SKM-1 (cell line): ENCODE measurements around the gene FNIP1.
A peak's percentile ranks its signal among the peaks of the same experiment; 100 is the strongest.
"Not testable (repeated sequence)": the region's sequence is repeated elsewhere in the genome, so short reads cannot be mapped to it uniquely, and the experiment has no call there.

Experiments used
- DNase-seq: peaks from one replicate; lab custom pipeline; 2025; ENCODE audit not compliant: unreplicated experiment; lab: John Stamatoyannopoulos, UW

Gene FNIP1

GRCh38 chr5:131754363-131754762 lies 42.5 kb downstream of the FNIP1 start:
- DNase-seq: no peak

- no peak for DNase-seq
Measured at GRCh38 chr5:131751506-131751905, 45.3 kb downstream of the FNIP1 start.

DNA sequence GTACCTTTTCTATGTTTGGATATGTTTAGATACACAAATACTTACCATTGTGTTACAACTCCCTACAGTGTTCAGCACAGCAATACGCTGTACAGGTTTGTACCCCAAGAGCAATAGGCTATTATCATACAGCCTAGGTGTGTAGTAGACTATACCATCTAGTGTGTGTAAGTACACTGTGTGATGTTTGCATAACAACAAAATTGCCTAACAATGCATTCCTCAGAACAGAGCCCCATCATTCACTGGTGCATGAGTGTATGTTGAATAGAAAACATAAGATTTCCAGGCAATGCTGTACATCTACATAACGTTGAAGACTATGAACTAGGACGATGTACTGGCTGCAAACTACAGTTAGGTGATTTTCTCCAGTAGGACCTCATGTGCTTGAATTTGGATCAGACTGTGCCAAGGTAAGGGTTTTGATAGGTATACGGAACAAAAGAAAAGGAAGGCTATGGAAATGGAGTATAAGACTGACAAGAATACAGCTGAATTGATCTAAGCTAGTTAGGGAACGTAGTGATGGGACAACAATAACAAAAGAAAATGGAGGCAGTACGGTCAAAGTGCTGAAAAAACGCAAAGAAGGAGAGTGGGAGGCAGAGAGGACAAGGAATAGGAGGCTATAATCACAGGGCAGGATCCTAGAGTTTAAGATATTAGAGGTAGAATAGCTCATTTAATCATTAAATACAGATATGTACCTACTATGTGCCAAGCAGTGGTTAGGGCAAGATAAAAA lies 46.9 kb downstream of the FNIP1 start:
- no peak for DNase-seq

DNA sequence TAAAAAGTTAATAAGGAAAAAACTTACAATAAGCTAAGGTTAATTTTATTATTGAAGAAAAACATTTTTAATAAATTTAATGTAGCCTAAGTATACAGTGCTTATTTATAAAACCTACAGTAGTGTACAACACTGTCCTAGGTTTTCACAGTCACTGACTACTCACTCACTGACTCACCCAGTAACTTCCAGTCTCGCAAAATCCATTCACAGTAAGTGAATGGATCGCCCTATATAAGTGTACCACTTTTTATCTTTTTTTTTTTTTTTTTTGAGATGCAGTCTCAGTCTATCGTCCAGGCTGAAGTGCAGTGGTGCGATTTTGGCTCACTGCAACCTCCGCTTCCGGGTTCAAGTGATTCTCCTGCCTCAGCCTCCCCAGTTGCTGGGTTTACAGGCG lies 47.7 kb downstream of the FNIP1 start:
- DNase-seq: no peak

- peak; percentile 56 for DNase-seq
Measured at GRCh38 chr5:131747180-131748105, 49.4 kb downstream of the FNIP1 start.

- DNase-seq: no peak
Measured at GRCh38 chr5:131746423-131746822, 50.4 kb downstream of the FNIP1 start.

GRCh38 chr5:131745703-131746102 lies 51.1 kb downstream of the FNIP1 start:
- DNase-seq: no peak

DNA sequence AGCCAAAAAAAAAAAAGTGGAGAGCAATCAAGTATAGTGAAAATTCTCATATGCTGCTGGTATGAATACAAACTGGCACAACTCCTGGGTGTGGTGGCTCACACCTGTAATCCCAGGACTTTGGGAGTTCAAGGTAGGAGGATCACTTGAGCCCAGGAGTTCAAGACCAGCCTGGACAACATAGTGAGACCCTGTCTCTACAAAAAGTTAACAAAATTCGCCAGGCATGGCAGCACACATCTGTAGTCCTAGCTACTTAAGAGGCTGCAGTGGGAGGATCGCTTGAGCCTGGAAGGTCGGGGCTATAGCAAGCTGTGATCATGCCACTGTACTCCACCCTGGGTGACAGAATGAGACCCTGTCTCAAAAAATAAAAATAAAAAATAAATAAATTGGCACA lies 51.7 kb downstream of the FNIP1 start:
- no peak for DNase-seq

GRCh38 chr5:131740477-131740876 lies 56.3 kb downstream of the FNIP1 start:
- no peak for DNase-seq

GRCh38 chr5:131735393-131735792 lies 61.4 kb downstream of the FNIP1 start:
- no peak for DNase-seq

GRCh38 chr5:131734939-131735338 lies 61.9 kb downstream of the FNIP1 start:
- DNase-seq: not testable (repeated sequence)

GRCh38 chr5:131729292-131729691 lies 67.5 kb downstream of the FNIP1 start:
- not testable (repeated sequence) for DNase-seq

DNA sequence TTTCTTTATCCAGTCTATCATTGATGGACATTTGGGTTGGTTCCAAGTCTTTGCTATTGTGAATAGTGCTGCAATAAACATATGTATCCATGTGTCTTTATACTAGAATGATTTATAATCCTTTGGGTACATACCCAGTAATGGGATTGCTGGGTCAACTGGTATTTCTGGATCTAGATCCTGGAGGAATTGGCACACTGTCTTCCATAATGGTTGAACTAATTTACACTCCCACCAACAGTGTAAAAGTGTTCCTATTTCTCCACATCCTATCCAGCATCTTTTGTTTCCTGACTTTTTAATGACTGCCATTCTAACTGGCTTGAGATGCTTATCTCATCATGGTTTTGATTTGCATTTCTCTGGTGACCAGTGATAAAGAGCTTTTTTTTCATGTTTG lies 72.7 kb downstream of the FNIP1 start:
- DNase-seq: not testable (repeated sequence)

DNA sequence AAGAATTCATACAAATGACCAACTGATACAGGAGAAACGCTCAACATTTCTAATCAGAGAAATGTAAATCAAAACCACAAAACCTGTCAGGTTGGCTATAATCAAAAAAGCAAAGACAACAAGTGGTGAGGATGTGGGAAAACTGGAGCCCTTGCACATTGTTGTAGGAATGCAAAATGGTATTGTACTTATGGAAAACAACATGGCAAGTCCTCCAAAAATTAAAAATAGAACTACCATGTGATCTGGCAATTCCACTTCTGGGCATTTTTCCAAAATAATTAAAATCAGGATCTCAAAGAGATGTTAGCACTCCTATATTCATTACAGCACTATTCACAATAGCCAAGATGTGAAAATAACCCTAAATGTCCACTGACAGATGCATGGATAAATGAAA lies 76.1 kb downstream of the FNIP1 start:
- no peak for DNase-seq

- DNase-seq: no peak
Measured at GRCh38 chr5:131719564-131719963, 77.3 kb downstream of the FNIP1 start.

DNA sequence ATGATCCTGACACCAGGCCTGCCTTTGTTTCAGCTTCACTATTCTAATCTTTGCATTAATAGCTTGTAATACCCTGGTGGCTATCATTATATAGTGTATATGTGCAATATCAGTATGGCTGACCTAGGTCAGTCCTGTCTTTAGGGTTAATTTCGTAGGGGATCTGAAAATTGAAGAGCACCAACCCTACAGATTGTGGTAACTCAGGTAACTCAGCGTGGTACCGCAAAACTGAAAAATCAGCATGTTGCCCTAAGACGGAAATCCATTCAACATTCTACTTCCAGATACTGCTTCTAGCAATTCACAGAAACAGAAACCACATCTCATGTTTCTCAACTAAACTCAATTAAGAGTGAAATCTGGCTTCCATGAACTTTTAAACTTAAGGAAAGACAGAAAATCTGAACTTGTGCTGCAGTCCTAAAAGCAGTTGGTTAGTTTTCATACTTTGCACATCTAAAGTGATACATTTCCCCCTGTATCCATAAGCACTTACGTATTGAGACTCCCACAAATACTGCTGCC lies 78.3 kb downstream of the FNIP1 start:
- no peak for DNase-seq

DNA sequence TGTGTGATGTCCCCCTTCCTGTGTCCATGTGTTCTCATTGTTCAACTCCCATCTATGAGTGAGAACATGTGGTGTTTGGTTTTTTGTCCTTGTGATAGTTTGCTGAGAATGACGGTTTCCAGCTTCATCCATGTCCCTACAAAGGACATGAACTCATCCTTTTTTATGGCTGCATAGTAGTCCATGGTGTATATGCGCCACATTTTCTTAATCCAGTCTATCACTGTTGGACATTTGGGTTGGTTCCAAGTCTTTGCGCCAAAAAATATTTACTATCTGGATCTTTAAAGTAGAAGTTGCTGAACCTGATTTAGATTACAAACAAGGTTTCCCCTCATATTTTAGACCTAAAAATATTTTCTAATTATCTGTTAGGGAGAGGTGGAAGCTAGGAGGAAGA lies 79.7 kb downstream of the FNIP1 start:
- DNase-seq: not testable (repeated sequence)

GRCh38 chr5:131716650-131717049 lies 80.2 kb downstream of the FNIP1 start:
- DNase-seq: no peak

- no peak for DNase-seq
Measured at GRCh38 chr5:131710391-131710790, 86.4 kb downstream of the FNIP1 start.

- DNase-seq: no peak
Measured at GRCh38 chr5:131709043-131709442, 87.8 kb downstream of the FNIP1 start.

GRCh38 chr5:131706281-131706680 lies 90.5 kb downstream of the FNIP1 start:
- no peak for DNase-seq

GRCh38 chr5:131694926-131695325 lies 101.9 kb downstream of the FNIP1 start:
- no peak for DNase-seq
